ENCODE results near the gene SRRM2. TPM values are rescaled to one million over a fixed set of nuclear protein-coding genes. Genes with fewer than 3 reads are reported as not detected.

SRRM2 gene
- 74.1 to 120 TPM (median 101 TPM) in 3 replicates for polyA plus RNA-seq
- polyA plus RNA-seq (2011; ENCODE audit: low read depth): 217 TPM
- 78.2 and 121 TPM in 2 replicates for polyA plus RNA-seq (2011; cell fraction: cytosol; rRNA removed)
- polyA plus RNA-seq (2011; cell fraction: nucleus; rRNA removed): 884 and 1,047 TPM in 2 replicates
- polyA plus RNA-seq (2012; ENCODE audit: low replicate concordance): 295 and 403 TPM in 2 replicates
- 89.7 to 893 TPM (median 136 TPM) in 3 replicates for polyA minus RNA-seq
- polyA minus RNA-seq (2011; cell fraction: cytosol; rRNA and poly(A)+ RNA removed): 113 TPM
- 211 and 325 TPM in 2 replicates for polyA minus RNA-seq (2011; cell fraction: nucleus; rRNA and poly(A)+ RNA removed)

- peak; percentile 66 for DNase-seq (ENCODE audit: low read depth, low spot score)
- Histone ChIP-seq H3K9ac (ENCODE audit: control insufficient read depth, extremely low read depth, insufficient read depth, low read length) (peak within 1 kb of the TSS; percentile 86), H3K27me3 (ENCODE audit: control insufficient read depth, extremely low read depth, insufficient read depth, low read length) (no peaks in the 10 kb centered on the region), H4K20me1 (ENCODE audit: control insufficient read depth, extremely low read depth, insufficient read depth, low read length) (peaks cover 40% of the 10 kb centered on the region), H3K4me3 (ENCODE audit: control insufficient read depth in 2 of 3, extremely low read depth in 1 of 3, insufficient read depth in 2 of 3, low read depth in 1 of 3, low read length in 3 of 3) (peak within 1 kb of the TSS; percentile 83 to 95 (median 85)), H3K36me3 (ENCODE audit: control insufficient read depth in 2 of 2, extremely low read depth in 1 of 2, insufficient read depth in 2 of 2, low read length in 2 of 2) (peaks cover 5 to 14% of the 10 kb centered on the region in 2 experiments), H3K9me3 (ENCODE audit: control insufficient read depth, low read depth, low read length) (no peaks in the 10 kb centered on the region), H3K9me1 (ENCODE audit: control insufficient read depth, extremely low read depth, insufficient read depth, low read length) (peaks cover 2% of the 10 kb centered on the region), H3K4me1 (ENCODE audit: control insufficient read depth, extremely low read depth, insufficient read depth, low read length) (peaks cover 22% of the 10 kb centered on the region), H3K27ac (ENCODE audit: control insufficient read depth, insufficient read depth, low read length) (peak within 1 kb of the TSS; percentile 81), H3K79me2 (ENCODE audit: control insufficient read depth, insufficient read depth, low read length) (peaks cover 49% of the 10 kb centered on the region), H3K4me2 (ENCODE audit: control insufficient read depth, extremely low read depth, insufficient read depth, low read depth, low read length) (peak within 1 kb of the TSS; percentile 98), H2AFZ (ENCODE audit: control insufficient read depth, low read length) (peak within 1 kb of the TSS; percentile 86)
- no peak for TF ChIP-seq EZH2 (IDR thresholded peaks at IDR 0.05; ENCODE audit: low read length)
- TF ChIP-seq CTCF (optimal IDR thresholded peaks at IDR 0.05 in 1 of 3, IDR thresholded peaks at IDR 0.05 in 1 of 3, conservative IDR thresholded peaks at IDR 0.05 in 1 of 3; ENCODE audit: extremely low read depth in 1 of 3, insufficient read depth in 2 of 3, low read length in 3 of 3): no peak
- dilution Hi-C loops (cut with MboI; ENCODE audit: extremely low pct_ligation_motif_present, low sequenced_read_pairs): no loop called here
- FAIRE-seq: no peak
Measured at GRCh38 chr16:2752035-2752849, at the start of gene SRRM2. SRRM2 (plus strand) TSS chr16:2752638; CDS start chr16:2756365, 3,727 bp downstream.

- TF ChIP-seq CTCF (optimal IDR thresholded peaks at IDR 0.05 in 1 of 3, IDR thresholded peaks at IDR 0.05 in 1 of 3, conservative IDR thresholded peaks at IDR 0.05 in 1 of 3; ENCODE audit: extremely low read depth in 1 of 3, insufficient read depth in 2 of 3, low read length in 3 of 3): no peak
- no peak for TF ChIP-seq EZH2 (IDR thresholded peaks at IDR 0.05; ENCODE audit: low read length)
- Histone ChIP-seq H2AFZ (ENCODE audit: control insufficient read depth, low read length) (no peak overlapping the region), H3K9me3 (ENCODE audit: control insufficient read depth, low read depth, low read length) (no peaks in the 10 kb centered on the region), H3K27me3 (ENCODE audit: control insufficient read depth, extremely low read depth, insufficient read depth, low read length) (no peaks in the 10 kb centered on the region), H3K79me2 (ENCODE audit: control insufficient read depth, insufficient read depth, low read length) (no peaks in the 10 kb centered on the region), H3K4me2 (ENCODE audit: control insufficient read depth, extremely low read depth, insufficient read depth, low read depth, low read length) (no peak overlapping the region), H3K9ac (ENCODE audit: control insufficient read depth, extremely low read depth, insufficient read depth, low read length) (no peak overlapping the region), H4K20me1 (ENCODE audit: control insufficient read depth, extremely low read depth, insufficient read depth, low read length) (no peaks in the 10 kb centered on the region), H3K27ac (ENCODE audit: control insufficient read depth, insufficient read depth, low read length) (no peak overlapping the region), H3K4me3 (ENCODE audit: control insufficient read depth in 2 of 3, extremely low read depth in 1 of 3, insufficient read depth in 2 of 3, low read depth in 1 of 3, low read length in 3 of 3) (no peak overlapping the region), H3K36me3 (ENCODE audit: control insufficient read depth in 2 of 2, extremely low read depth in 1 of 2, insufficient read depth in 2 of 2, low read length in 2 of 2) (peaks cover 21 to 52% of the 10 kb centered on the region in 2 experiments), H3K4me1 (ENCODE audit: control insufficient read depth, extremely low read depth, insufficient read depth, low read length) (no peaks in the 10 kb centered on the region), H3K9me1 (ENCODE audit: control insufficient read depth, extremely low read depth, insufficient read depth, low read length) (no peaks in the 10 kb centered on the region)
- FAIRE-seq (no peak), DNase-seq (ENCODE audit: low read depth, low spot score) (no peak)
- dilution Hi-C loops (cut with MboI; ENCODE audit: extremely low pct_ligation_motif_present, low sequenced_read_pairs): no loop called here
Measured at GRCh38 chr16:2702871-2703745, 49.3 kb upstream of the SRRM2 start.

Data from keratinocyte (primary cell).